Esophagus muscularis mucosa (tissue), 4 donors: ENCODE results near the gene GMPR. TPM values are rescaled to one million over a fixed set of nuclear protein-coding genes. Genes with fewer than 3 reads are reported as not detected.
"Not testable (repeated sequence)": the region's sequence is repeated elsewhere in the genome, so short reads cannot be mapped to it uniquely, and the experiment has no call there.

Experiments
- DNase-seq: peaks from one replicate; pipeline ENCODE4 v3.0.0-alpha.2; 2017; ENCODE audit errors: extremely low spot score
- H3K27ac ChIP-seq, 4 donors: fragments of 200-600 bp; sonication (generic); replicated peaks in 1 of 4; 1 replicate in 3 of 4; 2 replicates in 1 of 4; pipeline ENCODE4 v1.5.1; 2016 to 2019; ENCODE audit warnings: mild to moderate bottlenecking in 1 of 4
- H3K27me3 ChIP-seq, 4 donors: fragments of 200-600 bp; sonication (generic); one replicate each; pipeline versions ENCODE4 v1.5.1 to v1.6.0; 2016 to 2019
- H3K36me3 ChIP-seq, 4 donors: fragments of 200-600 bp; sonication (generic); one replicate each; pipeline ENCODE4 v1.5.1; 2016 to 2019
- H3K4me1 ChIP-seq, 4 donors: fragments of 200-600 bp; sonication (generic); one replicate each; pipeline ENCODE4 v1.5.1; 2016 to 2019
- H3K4me3 ChIP-seq, 4 donors: fragments of 200-600 bp; sonication (generic); 1 replicate in 2 of 4; 2 replicates in 2 of 4; pipeline ENCODE4 v1.5.1; 2016 to 2019; ENCODE audit warnings: mild to moderate bottlenecking in 4 of 4, moderate library complexity in 1 of 4
- H3K9me3 ChIP-seq, 4 donors: fragments of 200-600 bp; sonication (generic); 1 replicate in 3 of 4; 2 replicates in 1 of 4; pipeline ENCODE4 v1.5.1; 2016 to 2019
- CTCF ChIP-seq, 3 experiments: fragments of 200-600 bp in 2 of 3; fragments of 450-650 bp in 1 of 3; sonication (generic) in 2 of 3; IDR thresholded peaks; one replicate each; pipeline ENCODE4 v1.5.1; 2017 to 2019; ENCODE audit warnings: antibody characterized with exemption in 3 of 3, mild to moderate bottlenecking in 2 of 3, moderate library complexity in 1 of 3
- EP300 ChIP-seq: sonication (generic); formaldehyde crosslinking; IDR thresholded peaks from one replicate; pipeline ENCODE4 v1.6.1; 2017; ENCODE audit warnings: antibody characterized with exemption
- POLR2A ChIP-seq: fragments of 450-650 bp; IDR thresholded peaks from one replicate; pipeline ENCODE4 v1.6.1; 2017; ENCODE audit warnings: antibody characterized with exemption, moderate library complexity, mild to moderate bottlenecking, low read depth
- POLR2AphosphoS5 ChIP-seq, 2 donors: sonication (generic); formaldehyde crosslinking; IDR thresholded peaks; one replicate each; pipeline ENCODE4 v1.6.1; 2017; ENCODE audit warnings: antibody characterized with exemption in 2 of 2
- WGBS: methylation state at CpG from one replicate; pipeline ENCODE4 v1.1.5; 2018; 5-methylcytosine and 5-hydroxymethylcytosine counted together
- intact Hi-C: fragments of 100-400 bp; cut with DNase I; formaldehyde crosslinking; loops from one replicate; pipeline ENCODE4 v1.15.1; 2023
- total RNA-seq, 4 donors: library from RNA; depleted of rRNA; stranded (reverse); fragments of >200 nt; gene quantifications; one replicate each; pipeline versions ENCODE4 v1.1.0 to v1.2.1, GENCODE V29; 2016

The GMPR gene
- total RNA-seq, 4 donors from 2014 or later: 32.8 to 69.7 (median 52.0) TPM

- peaks cover 9 to 13% (median 12%) of the 10 kb centered on the region in 4 donors for H3K4me1 ChIP-seq
These were observed 15.2 kb downstream of the GMPR start for GRCh38 chr6:16253399-16254144.

GRCh38 chr6:16254535-16254934 is 16.1 kb downstream of the GMPR start:
- TF ChIP-seq CTCF (IDR thresholded peaks at IDR 0.05) (no peak), POLR2A (no peak)
- 98% methylated on average over 9 of the region's 9 CpGs for WGBS
- Histone ChIP-seq H3K27ac (no peak overlapping the region), H3K4me1 (peaks cover 10 to 15% (median 13%) of the 10 kb centered on the region in 4 donors), H3K36me3 (peaks cover 25 to 71% (median 38%) of the 10 kb centered on the region in 4 donors), H3K27me3 (no peaks in the 10 kb centered on the region), H3K9me3 (no peaks in the 10 kb centered on the region), H3K4me3 (no peak overlapping the region)
- no peak for DNase-seq
- intact Hi-C loops: no loop called here

More at GRCh38 chr6:16253399-16254144, 15.2 kb downstream of the GMPR start:
- H3K4me3 ChIP-seq: no peak overlapping the region
- intact Hi-C loops: no loop called here
- no peaks in the 10 kb centered on the region for H3K27me3 ChIP-seq
- H3K27ac ChIP-seq: no peak overlapping the region
- no peaks in the 10 kb centered on the region for H3K9me3 ChIP-seq
- no peak for TF ChIP-seq EP300
- no peak for TF ChIP-seq CTCF (IDR thresholded peaks at IDR 0.05)
- TF ChIP-seq POLR2A: no peak
- TF ChIP-seq POLR2AphosphoS5 (IDR thresholded peaks at IDR 0.05): no peak
- peaks cover 25 to 79% (median 38%) of the 10 kb centered on the region in 4 donors for H3K36me3 ChIP-seq
- DNase-seq: no peak
- 93% methylated on average over 10 of the region's 10 CpGs for WGBS

- intact Hi-C loops: no loop called here
- no peak for TF ChIP-seq EP300
- Histone ChIP-seq H3K36me3 (peaks cover 13 to 49% (median 22%) of the 10 kb centered on the region in 4 donors), H3K27me3 (no peaks in the 10 kb centered on the region), H3K4me3 (no peak overlapping the region), H3K4me1 (peaks cover 8 to 15% (median 11%) of the 10 kb centered on the region in 4 donors), H3K9me3 (no peaks in the 10 kb centered on the region), H3K27ac (no peak overlapping the region)
- 100% methylated on average over 2 of the region's 2 CpGs for WGBS
- no peak for DNase-seq
These were observed 18.4 kb downstream of the GMPR start for GRCh38 chr6:16256781-16257180.

- H3K4me3 ChIP-seq: no peak overlapping the region
- no peaks in the 10 kb centered on the region for H3K27me3 ChIP-seq
- H3K27ac ChIP-seq: peak overlapping the region; percentile 5 to 58 (median 42)
- intact Hi-C loops: no loop called here
- H3K4me1 ChIP-seq: peaks cover 8 to 15% (median 11%) of the 10 kb centered on the region in 4 donors
- no peak for DNase-seq
- H3K36me3 ChIP-seq: peaks cover 6 to 39% (median 17%) of the 10 kb centered on the region in 4 donors
- H3K9me3 ChIP-seq: no peaks in the 10 kb centered on the region
- 74% methylated on average over 7 of the region's 7 CpGs for WGBS
- TF ChIP-seq CTCF (IDR thresholded peaks at IDR 0.05) (no peak), POLR2A (no peak), POLR2AphosphoS5 (IDR thresholded peaks at IDR 0.05) (no peak), EP300 (no peak)
These were observed 19.8 kb downstream of the GMPR start for GRCh38 chr6:16257999-16258708.

- H3K9me3 ChIP-seq: no peaks in the 10 kb centered on the region
- 79% methylated on average over 6 of the region's 6 CpGs for WGBS
- intact Hi-C loops: no loop called here
- DNase-seq: no peak
- H3K27ac ChIP-seq: peak overlapping the region in 3 of 4 donors; percentile 36 to 58 (median 48)
- H3K4me3 ChIP-seq: no peak overlapping the region
- TF ChIP-seq POLR2AphosphoS5 (IDR thresholded peaks at IDR 0.05) (no peak), EP300 (no peak), CTCF (IDR thresholded peaks at IDR 0.05) (no peak)
- H3K27me3 ChIP-seq: no peaks in the 10 kb centered on the region
- peaks cover 6 to 33% (median 17%) of the 10 kb centered on the region in 4 donors for H3K36me3 ChIP-seq
- peaks cover 8 to 15% (median 11%) of the 10 kb centered on the region in 4 donors for H3K4me1 ChIP-seq
These were observed 20.3 kb downstream of the GMPR start for GRCh38 chr6:16258709-16259075.

GRCh38 chr6:16259604-16260003 is 21.2 kb downstream of the GMPR start:
- H3K36me3 ChIP-seq: peaks cover 6 to 25% (median 11%) of the 10 kb centered on the region in 4 donors
- peaks cover 8 to 15% (median 11%) of the 10 kb centered on the region in 4 donors for H3K4me1 ChIP-seq
- DNase-seq, H3K9me3 ChIP-seq, H3K4me3 ChIP-seq, intact Hi-C loops, H3K27me3 ChIP-seq, H3K27ac ChIP-seq: not testable (repeated sequence)
- WGBS: 98% methylated on average over 2 of the region's 3 CpGs

GRCh38 chr6:16260602-16261001 is 22.2 kb downstream of the GMPR start:
- intact Hi-C loops, DNase-seq, H3K4me3 ChIP-seq, H3K9me3 ChIP-seq, H3K27ac ChIP-seq, H3K27me3 ChIP-seq: not testable (repeated sequence)
- H3K36me3 ChIP-seq: peaks cover 0 to 20% (median 6%) of the 10 kb centered on the region in 4 donors
- 89% methylated on average over 9 of the region's 9 CpGs for WGBS
- peaks cover 8 to 15% (median 11%) of the 10 kb centered on the region in 4 donors for H3K4me1 ChIP-seq

- Histone ChIP-seq H3K36me3 (peaks cover 0 to 23% (median 9%) of the 10 kb centered on the region in 4 donors), H3K4me1 (peaks cover 4 to 10% (median 10%) of the 10 kb centered on the region in 4 donors)
- 84% methylated on average over 12 of the region's 12 CpGs for WGBS
- H3K4me3 ChIP-seq, H3K9me3 ChIP-seq, H3K27ac ChIP-seq, DNase-seq, intact Hi-C loops, H3K27me3 ChIP-seq: not testable (repeated sequence)
These were observed 24.4 kb downstream of the GMPR start for GRCh38 chr6:16262773-16263172.
